HG03039 (cell line): Measurements from ENCODE around the gene KANSL1.
"Not testable (repeated sequence)": the region's sequence is repeated elsewhere in the genome, so short reads cannot be mapped to it uniquely, and the experiment has no call there.

Experiments
- ATAC-seq: cut with Tn5 transposase; IDR thresholded peaks from one replicate; pipeline ENCODE4 v1.9.1; 2021; ENCODE audit warnings: mild to moderate bottlenecking, moderate library complexity; ENCODE audit not compliant: unreplicated experiment

The KANSL1 gene

DNA sequence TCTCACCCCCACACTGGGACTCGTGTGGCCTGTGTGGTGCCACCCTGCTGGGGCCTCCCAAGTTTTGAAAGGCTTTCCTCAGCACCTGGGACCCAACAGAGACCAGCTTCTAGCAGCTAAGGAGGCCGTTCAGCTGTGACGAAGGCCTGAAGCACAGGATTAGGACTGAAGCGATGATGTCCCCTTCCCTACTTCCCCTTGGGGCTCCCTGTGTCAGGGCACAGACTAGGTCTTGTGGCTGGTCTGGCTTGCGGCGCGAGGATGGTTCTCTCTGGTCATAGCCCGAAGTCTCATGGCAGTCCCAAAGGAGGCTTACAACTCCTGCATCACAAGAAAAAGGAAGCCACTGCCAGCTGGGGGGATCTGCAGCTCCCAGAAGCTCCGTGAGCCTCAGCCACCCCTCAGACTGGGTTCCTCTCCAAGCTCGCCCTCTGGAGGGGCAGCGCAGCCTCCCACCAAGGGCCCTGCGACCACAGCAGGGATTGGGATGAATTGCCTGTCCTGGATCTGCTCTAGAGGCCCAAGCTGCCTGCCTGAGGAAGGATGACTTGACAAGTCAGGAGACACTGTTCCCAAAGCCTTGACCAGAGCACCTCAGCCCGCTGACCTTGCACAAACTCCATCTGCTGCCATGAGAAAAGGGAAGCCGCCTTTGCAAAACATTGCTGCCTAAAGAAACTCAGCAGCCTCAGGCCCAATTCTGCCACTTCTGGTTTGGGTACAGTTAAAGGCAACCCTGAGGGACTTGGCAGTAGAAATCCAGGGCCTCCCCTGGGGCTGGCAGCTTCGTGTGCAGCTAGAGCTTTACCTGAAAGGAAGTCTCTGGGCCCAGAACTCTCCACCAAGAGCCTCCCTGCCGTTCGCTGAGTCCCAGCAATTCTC, 166.8 kb downstream of the KANSL1 start:
- no peak for ATAC-seq

DNA sequence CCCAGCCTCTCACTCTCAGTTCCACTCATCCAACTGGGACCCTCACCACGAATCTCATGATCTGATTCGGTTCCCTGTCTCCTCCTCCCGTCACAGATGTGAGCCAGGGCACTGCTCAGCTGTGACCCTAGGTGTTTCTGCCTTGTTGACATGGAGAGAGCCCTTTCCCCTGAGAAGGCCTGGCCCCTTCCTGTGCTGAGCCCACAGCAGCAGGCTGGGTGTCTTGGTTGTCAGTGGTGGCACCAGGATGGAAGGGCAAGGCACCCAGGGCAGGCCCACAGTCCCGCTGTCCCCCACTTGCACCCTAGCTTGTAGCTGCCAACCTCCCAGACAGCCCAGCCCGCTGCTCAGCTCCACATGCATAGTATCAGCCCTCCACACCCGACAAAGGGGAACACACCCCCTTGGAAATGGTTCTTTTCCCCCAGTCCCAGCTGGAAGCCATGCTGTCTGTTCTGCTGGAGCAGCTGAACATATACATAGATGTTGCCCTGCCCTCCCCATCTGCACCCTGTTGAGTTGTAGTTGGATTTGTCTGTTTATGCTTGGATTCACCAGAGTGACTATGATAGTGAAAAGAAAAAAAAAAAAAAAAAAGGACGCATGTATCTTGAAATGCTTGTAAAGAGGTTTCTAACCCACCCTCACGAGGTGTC, 167.6 kb downstream of the KANSL1 start:
- no peak for ATAC-seq

GRCh38 chr17:46025060-46025459, 168.2 kb downstream of the KANSL1 start:
- no peak for ATAC-seq

DNA sequence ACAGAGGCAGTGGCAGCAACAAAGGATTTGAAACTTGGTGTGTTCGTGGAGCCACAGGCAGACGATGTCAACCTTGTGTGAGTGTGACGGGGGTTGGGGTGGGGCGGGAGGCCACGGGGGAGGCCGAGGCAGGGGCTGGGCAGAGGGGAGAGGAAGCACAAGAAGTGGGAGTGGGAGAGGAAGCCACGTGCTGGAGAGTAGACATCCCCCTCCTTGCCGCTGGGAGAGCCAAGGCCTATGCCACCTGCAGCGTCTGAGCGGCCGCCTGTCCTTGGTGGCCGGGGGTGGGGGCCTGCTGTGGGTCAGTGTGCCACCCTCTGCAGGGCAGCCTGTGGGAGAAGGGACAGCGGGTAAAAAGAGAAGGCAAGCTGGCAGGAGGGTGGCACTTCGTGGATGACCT, 168.6 kb downstream of the KANSL1 start:
- ATAC-seq = no peak

GRCh38 chr17:46023783-46024388, 169.3 kb downstream of the KANSL1 start:
- no peak for ATAC-seq

- not testable (repeated sequence) for ATAC-seq
Observed at GRCh38 chr17:46023366-46023765, 169.9 kb downstream of the KANSL1 start.

GRCh38 chr17:46020998-46021397, 172.2 kb downstream of the KANSL1 start:
- ATAC-seq = no peak

- no peak for ATAC-seq
Observed at GRCh38 chr17:46020023-46020761, 173.0 kb downstream of the KANSL1 start.

- not testable (repeated sequence) for ATAC-seq
Observed at GRCh38 chr17:46019408-46019925, 173.8 kb downstream of the KANSL1 start.

GRCh38 chr17:46013502-46014165, 179.6 kb downstream of the KANSL1 start:
- no peak for ATAC-seq

GRCh38 chr17:46013127-46013501, 180.1 kb downstream of the KANSL1 start:
- no peak for ATAC-seq

GRCh38 chr17:46012506-46013079, 180.6 kb downstream of the KANSL1 start:
- ATAC-seq = no peak

- no peak for ATAC-seq
Observed at GRCh38 chr17:46011711-46012505, 181.3 kb downstream of the KANSL1 start.

DNA sequence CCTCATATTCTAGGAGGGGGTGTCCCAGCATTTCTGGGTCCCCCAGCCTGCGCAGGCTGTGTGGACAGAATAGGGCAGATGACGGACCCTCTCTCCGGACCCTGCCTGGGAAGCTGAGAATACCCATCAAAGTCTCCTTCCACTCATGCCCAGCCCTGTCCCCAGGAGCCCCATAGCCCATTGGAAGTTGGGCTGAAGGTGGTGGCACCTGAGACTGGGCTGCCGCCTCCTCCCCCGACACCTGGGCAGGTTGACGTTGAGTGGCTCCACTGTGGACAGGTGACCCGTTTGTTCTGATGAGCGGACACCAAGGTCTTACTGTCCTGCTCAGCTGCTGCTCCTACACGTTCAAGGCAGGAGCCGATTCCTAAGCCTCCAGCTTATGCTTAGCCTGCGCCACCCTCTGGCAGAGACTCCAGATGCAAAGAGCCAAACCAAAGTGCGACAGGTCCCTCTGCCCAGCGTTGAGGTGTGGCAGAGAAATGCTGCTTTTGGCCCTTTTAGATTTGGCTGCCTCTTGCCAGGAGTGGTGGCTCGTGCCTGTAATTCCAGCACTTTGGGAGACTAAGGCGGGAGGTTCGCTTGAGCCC, 182.5 kb downstream of the KANSL1 start:
- ATAC-seq = no peak

DNA sequence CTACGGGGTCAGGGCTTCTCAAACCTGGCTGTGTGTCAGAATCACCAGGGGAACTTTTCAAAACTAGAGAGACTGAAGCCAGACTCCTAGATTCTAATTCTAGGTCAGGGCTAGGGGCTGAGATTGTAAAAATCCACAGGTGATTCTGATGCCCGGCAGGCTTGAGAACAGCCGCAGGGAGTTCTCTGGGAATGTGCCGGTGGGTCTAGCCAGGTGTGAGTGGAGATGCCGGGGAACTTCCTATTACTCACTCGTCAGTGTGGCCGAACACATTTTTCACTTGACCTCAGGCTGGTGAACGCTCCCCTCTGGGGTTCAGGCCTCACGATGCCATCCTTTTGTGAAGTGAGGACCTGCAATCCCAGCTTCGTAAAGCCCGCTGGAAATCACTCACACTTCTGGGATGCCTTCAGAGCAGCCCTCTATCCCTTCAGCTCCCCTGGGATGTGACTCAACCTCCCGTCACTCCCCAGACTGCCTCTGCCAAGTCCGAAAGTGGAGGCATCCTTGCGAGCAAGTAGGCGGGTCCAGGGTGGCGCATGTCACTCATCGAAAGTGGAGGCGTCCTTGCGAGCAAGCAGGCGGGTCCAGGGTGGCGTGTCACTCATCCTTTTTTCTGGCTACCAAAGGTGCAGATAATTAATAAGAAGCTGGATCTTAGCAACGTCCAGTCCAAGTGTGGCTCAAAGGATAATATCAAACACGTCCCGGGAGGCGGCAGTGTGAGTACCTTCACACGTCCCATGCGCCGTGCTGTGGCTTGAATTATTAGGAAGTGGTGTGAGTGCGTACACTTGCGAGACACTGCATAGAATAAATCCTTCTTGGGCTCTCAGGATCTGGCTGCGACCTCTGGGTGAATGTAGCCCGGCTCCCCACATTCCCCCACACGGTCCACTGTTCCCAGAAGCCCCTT, 183.3 kb downstream of the KANSL1 start:
- no peak for ATAC-seq

DNA sequence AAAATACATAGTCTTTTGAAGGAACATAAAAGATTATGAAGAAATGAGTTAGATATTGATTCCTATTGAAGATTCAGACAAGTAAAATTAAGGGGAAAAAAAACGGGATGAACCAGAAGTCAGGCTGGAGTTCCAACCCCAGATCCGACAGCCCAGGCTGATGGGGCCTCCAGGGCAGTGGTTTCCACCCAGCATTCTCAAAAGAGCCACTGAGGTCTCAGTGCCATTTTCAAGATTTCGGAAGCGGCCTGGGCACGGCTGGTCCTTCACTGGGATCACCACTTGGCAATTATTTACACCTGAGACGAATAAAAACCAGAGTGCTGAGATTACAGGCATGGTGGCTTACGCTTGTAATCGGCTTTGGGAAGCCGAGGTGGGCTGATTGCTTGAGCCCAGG, 184.6 kb downstream of the KANSL1 start:
- no peak for ATAC-seq

- no peak for ATAC-seq
Observed at GRCh38 chr17:46007461-46007965, 185.7 kb downstream of the KANSL1 start.

DNA sequence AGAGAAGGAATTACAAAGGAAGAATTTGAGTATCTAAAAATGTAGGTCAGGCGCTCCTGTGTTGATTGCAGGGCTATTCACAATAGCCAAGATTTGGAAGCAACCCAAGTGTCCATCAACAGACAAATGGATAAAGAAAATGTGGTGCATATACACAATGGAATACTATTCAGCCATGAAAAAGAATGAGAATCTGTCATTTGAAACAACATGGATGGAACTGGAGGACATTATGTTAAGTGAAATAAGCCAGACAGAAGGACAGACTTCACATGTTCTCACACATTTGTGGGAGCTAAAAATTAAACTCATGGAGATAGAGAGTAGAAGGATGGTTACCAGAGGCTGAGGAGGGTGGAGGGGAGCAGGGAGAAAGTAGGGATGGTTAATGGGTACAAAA, 187.1 kb downstream of the KANSL1 start:
- ATAC-seq = not testable (repeated sequence)
